Measurements from ENCODE around the gene HOXB7.

Gene HOXB7

DNA sequence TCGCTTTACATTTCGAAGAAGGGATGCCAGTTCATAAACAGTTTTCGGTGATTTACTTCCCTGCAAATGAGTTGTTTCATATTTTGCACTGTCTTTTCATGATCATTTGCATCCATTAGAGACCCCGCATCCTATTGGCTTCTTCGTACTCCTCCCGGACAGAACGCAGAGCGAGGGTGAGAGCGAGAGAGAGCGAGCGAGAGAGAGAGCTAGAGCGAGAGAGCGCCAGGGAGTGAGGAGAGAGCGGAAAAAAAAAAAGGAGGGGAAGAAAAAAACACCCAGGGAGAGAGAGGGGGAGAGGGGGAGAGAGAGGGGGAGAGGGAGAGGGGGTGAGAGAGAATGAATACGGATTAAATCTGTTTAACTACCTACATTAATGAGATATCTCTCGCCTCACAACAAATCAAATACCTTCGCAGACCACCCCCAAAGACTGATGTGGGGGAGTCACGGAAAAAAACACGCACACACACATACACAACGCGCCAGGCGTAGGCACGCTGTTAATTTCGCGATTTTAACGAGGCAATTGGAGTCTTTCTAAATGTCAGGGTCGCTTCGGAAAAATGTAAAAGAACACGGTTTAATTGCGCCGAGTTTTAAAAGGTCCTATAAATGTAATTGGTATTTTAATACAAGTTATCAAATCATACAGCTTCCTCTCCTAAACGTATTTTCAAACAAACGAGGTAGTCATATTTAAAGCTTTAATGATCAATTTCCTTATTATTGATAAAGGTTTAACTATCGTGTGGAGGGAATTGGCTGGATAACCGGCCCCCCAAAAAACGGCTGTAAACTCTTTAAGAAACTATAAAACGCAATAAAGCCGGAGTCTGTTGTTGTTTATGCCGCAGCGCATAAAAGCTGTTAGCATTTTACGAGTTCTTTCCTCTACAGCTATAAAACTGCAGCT, 4.5 kb upstream of the HOXB7 start, which contains the start of gene HOXB8:
Gene HOXB8 (minus strand): TSS at position 246 of the 916 bp plus-strand sequence. CDS start 588 bp downstream, outside the sequence.
- Histone ChIP-seq H3K4me1 (ENCODE audit: control insufficient read depth, insufficient read depth, low read length, poor library complexity, severe bottlenecking) (peaks cover 57% of the 10 kb centered on the region), H3K27ac (ENCODE audit: insufficient read depth, low read length, poor library complexity, severe bottlenecking) (no peak within 1 kb of the TSS), H3K36me3 (ENCODE audit: control insufficient read depth, insufficient read depth, low read length) (no peaks in the 10 kb centered on the region), H3K4me3 (ENCODE audit: insufficient read depth, low read depth, low read length, poor library complexity, severe bottlenecking) (peak within 1 kb of the TSS; percentile 6), H3K27me3 (replicated peaks; ENCODE audit: control insufficient read depth, insufficient read depth, low read length, poor library complexity, severe bottlenecking) (peaks cover 86% of the 10 kb centered on the region), H3K9me3 (ENCODE audit: control insufficient read depth, low read length) (no peaks in the 10 kb centered on the region)
- DNase-seq, result no peak

DNA sequence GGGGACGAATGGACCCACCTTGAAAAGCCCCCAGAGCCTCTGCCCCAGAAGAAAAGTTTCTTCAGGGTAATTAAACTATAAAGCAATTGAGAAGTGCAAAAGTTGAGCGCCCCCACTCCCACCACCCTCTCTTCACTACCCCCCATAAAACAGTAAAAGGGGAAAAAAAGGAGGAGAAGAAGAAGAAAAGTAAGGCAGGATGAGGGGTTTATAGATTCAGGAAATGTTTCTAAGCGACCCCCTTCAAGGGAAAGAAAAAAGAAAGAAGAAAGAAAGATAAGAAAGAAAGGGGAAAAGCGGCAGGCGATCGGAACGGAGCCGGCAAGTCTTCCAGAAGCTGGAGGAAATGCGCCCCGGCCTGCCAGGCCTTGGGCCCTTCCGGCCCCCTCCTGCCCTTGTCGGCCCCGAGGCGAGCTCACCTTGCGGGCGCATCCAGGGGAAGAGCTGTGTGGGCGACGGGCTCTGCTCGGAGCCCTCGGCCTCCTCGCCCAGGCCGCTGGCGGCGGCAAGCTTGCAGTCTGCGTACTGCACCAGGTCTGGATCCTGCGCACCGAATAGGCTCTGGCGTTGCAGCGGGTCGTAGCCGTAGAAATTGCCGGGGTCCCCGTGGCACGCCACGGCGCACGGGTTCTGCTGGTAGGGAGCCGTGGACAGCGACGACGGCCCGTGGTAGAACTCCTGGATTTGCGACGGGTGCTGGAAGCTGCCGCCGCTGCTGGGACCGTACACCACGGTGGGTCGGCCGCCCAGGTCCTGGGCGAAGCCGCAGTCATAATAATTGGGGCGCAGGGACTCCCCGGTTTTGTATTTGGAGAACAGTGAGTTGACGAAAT, 3.3 kb upstream of the HOXB7 start:
- H3K36me3 ChIP-seq (ENCODE audit: control insufficient read depth, insufficient read depth, low read length), result no peaks in the 10 kb centered on the region
- H3K4me1 ChIP-seq (ENCODE audit: control insufficient read depth, insufficient read depth, low read length, poor library complexity, severe bottlenecking), result peaks cover 63% of the 10 kb centered on the region
- no peak overlapping the region for H3K27ac ChIP-seq (ENCODE audit: insufficient read depth, low read length, poor library complexity, severe bottlenecking)
- H3K9me3 ChIP-seq (ENCODE audit: control insufficient read depth, low read length), result no peaks in the 10 kb centered on the region
- peak overlapping the region; percentile 6 for H3K4me3 ChIP-seq (ENCODE audit: insufficient read depth, low read depth, low read length, poor library complexity, severe bottlenecking)
- H3K27me3 ChIP-seq (replicated peaks; ENCODE audit: control insufficient read depth, insufficient read depth, low read length, poor library complexity, severe bottlenecking), result peaks cover 84% of the 10 kb centered on the region
- DNase-seq, result no peak

DNA sequence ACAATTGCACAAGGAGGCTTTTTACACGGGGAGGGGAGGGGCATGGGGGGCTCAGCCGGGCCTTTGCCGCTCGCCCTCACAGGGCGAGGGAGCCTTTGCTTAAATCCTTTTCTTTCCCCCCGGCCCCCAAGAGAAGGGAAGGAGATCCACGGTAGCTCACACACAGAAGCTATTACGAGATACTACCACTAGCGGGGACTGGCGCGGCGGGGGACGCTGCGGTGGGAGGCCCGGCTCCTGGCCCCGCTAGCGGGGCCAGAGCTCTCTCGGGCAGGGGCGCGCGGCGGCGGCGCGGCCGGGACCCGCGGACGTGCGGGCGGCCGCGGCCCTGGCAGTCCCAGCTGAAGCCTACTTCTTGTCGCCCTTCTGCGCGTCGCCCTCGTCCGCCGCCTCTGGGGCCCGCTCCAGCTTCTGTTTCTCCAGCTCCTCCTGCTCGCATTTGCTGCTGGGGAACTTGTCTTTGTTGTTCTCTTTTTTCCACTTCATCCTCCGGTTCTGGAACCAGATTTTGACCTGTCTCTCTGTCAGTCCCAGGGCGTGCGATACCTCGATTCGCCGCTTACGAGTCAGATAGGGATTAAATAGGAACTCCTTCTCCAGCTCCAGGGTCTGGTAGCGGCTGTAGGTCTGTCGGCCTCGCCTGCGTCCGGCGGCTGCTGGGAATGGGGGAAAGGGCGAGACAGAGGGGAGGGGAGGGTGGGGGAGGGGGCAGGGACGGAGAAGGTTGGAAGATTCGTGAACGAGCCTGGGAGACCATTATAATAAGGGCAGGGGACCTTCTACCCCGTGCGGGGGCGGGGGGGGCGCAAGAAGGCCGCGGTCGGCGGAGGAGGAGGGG, 2.3 kb upstream of the HOXB7 start:
- H3K9me3 ChIP-seq (ENCODE audit: control insufficient read depth, low read length), result no peaks in the 10 kb centered on the region
- H3K27me3 ChIP-seq (replicated peaks; ENCODE audit: control insufficient read depth, insufficient read depth, low read length, poor library complexity, severe bottlenecking), result peaks cover 76% of the 10 kb centered on the region
- peak; percentile 31 to 44 (median 37) for DNase-seq
- no peaks in the 10 kb centered on the region for H3K36me3 ChIP-seq (ENCODE audit: control insufficient read depth, insufficient read depth, low read length)
- peaks cover 56% of the 10 kb centered on the region for H3K4me1 ChIP-seq (ENCODE audit: control insufficient read depth, insufficient read depth, low read length, poor library complexity, severe bottlenecking)
- peak overlapping the region; percentile 44 for H3K4me3 ChIP-seq (ENCODE audit: insufficient read depth, low read depth, low read length, poor library complexity, severe bottlenecking)
- no peak overlapping the region for H3K27ac ChIP-seq (ENCODE audit: insufficient read depth, low read length, poor library complexity, severe bottlenecking)

GRCh38 chr17:48612456-48612853, 1.6 kb upstream of the HOXB7 start:
- Histone ChIP-seq H3K4me3 (ENCODE audit: insufficient read depth, low read depth, low read length, poor library complexity, severe bottlenecking) (peak overlapping the region; percentile 44), H3K27ac (ENCODE audit: insufficient read depth, low read length, poor library complexity, severe bottlenecking) (no peak overlapping the region), H3K9me3 (ENCODE audit: control insufficient read depth, low read length) (no peaks in the 10 kb centered on the region), H3K27me3 (replicated peaks; ENCODE audit: control insufficient read depth, insufficient read depth, low read length, poor library complexity, severe bottlenecking) (peaks cover 70% of the 10 kb centered on the region), H3K4me1 (ENCODE audit: control insufficient read depth, insufficient read depth, low read length, poor library complexity, severe bottlenecking) (peaks cover 50% of the 10 kb centered on the region), H3K36me3 (ENCODE audit: control insufficient read depth, insufficient read depth, low read length) (no peaks in the 10 kb centered on the region)
- no peak for DNase-seq

DNA sequence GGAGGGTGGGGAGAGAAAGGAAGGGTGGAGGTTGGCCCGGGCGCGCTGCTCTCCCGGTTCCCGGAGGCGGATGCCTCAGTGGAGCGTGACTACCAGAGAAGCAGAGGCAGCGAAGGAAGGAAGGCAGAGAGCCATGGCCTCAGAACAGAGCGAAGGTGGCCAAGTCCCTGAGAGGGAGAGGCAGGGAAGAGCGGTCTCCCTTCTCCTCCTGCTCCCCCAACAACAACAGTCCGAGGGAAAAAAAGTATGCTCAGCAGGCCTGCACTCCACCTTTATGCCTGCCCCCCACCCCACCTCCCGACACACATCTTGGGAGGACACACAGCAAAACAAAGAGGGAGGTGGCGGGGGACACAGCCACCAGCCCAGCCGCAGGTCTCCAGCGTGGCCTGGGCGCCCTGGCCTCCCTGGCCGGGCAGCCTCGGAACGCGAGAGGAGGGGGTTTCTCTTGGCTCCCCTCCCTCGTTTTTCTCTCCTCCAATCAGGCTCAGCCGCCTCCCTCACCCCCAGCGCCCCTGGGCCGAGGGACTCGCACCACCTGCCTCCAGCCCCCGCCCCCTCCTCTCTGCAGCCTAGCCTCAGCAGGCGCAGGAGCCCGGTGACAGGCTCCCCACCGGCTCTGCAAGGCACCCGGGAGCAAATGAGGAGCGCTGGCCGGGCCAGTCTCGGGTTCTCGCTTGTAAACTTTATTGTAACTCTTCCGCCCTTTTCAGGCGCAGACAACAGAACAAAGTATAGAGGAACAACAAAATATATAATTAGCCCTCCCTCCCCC, 1.1 kb upstream of the HOXB7 start:
- Histone ChIP-seq H3K27ac (ENCODE audit: insufficient read depth, low read length, poor library complexity, severe bottlenecking) (no peak overlapping the region), H3K9me3 (ENCODE audit: control insufficient read depth, low read length) (no peaks in the 10 kb centered on the region), H3K27me3 (replicated peaks; ENCODE audit: control insufficient read depth, insufficient read depth, low read length, poor library complexity, severe bottlenecking) (peaks cover 70% of the 10 kb centered on the region), H3K4me3 (ENCODE audit: insufficient read depth, low read depth, low read length, poor library complexity, severe bottlenecking) (peak overlapping the region; percentile 60), H3K4me1 (ENCODE audit: control insufficient read depth, insufficient read depth, low read length, poor library complexity, severe bottlenecking) (peaks cover 49% of the 10 kb centered on the region), H3K36me3 (ENCODE audit: control insufficient read depth, insufficient read depth, low read length) (no peaks in the 10 kb centered on the region)
- no peak for DNase-seq

DNA sequence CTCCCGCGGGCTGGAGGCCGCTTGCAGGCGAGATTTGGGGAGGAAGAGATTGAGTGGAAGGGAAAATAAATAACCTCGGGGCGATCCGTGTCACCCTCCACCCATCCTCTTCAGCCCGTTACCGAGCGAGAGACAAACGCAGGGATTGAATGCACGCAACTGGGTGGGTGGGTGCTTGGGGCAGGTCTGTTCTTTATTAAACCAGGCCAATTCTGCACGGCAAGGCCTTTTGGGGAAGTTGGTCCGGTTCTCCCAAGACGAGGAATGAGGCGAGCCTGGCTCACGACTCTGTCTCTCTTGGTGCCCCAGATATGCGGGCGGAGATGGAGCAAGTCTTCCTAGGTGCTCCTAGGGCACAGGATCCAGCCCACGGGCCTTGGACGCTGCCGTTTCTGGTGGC, 396 bp upstream of the HOXB7 start:
- DNase-seq, result no peak
- Histone ChIP-seq H3K4me3 (ENCODE audit: insufficient read depth, low read depth, low read length, poor library complexity, severe bottlenecking) (peak overlapping the region; percentile 60), H3K4me1 (ENCODE audit: control insufficient read depth, insufficient read depth, low read length, poor library complexity, severe bottlenecking) (peaks cover 49% of the 10 kb centered on the region), H3K27ac (ENCODE audit: insufficient read depth, low read length, poor library complexity, severe bottlenecking) (no peak overlapping the region), H3K27me3 (replicated peaks; ENCODE audit: control insufficient read depth, insufficient read depth, low read length, poor library complexity, severe bottlenecking) (peaks cover 66% of the 10 kb centered on the region), H3K9me3 (ENCODE audit: control insufficient read depth, low read length) (no peaks in the 10 kb centered on the region), H3K36me3 (ENCODE audit: control insufficient read depth, insufficient read depth, low read length) (no peaks in the 10 kb centered on the region)

- H3K4me3 ChIP-seq (ENCODE audit: insufficient read depth, low read depth, low read length, poor library complexity, severe bottlenecking), result peak overlapping the region; percentile 60
Observed at GRCh38 chr17:48609759-48610281, 997 bp downstream of the HOXB7 start.

GRCh38 chr17:48609033-48609432, 1.8 kb downstream of the HOXB7 start:
- H3K27ac ChIP-seq (ENCODE audit: insufficient read depth, low read length, poor library complexity, severe bottlenecking), result no peak overlapping the region
- DNase-seq, result no peak
- peaks cover 57% of the 10 kb centered on the region for H3K27me3 ChIP-seq (replicated peaks; ENCODE audit: control insufficient read depth, insufficient read depth, low read length, poor library complexity, severe bottlenecking)
- H3K9me3 ChIP-seq (ENCODE audit: control insufficient read depth, low read length), result no peaks in the 10 kb centered on the region
- no peak overlapping the region for H3K4me3 ChIP-seq (ENCODE audit: insufficient read depth, low read depth, low read length, poor library complexity, severe bottlenecking)
- H3K4me1 ChIP-seq (ENCODE audit: control insufficient read depth, insufficient read depth, low read length, poor library complexity, severe bottlenecking), result peaks cover 45% of the 10 kb centered on the region
- H3K36me3 ChIP-seq (ENCODE audit: control insufficient read depth, insufficient read depth, low read length), result no peaks in the 10 kb centered on the region

More at GRCh38 chr17:48609759-48610281, 997 bp downstream of the HOXB7 start:
- no peaks in the 10 kb centered on the region for H3K36me3 ChIP-seq (ENCODE audit: control insufficient read depth, insufficient read depth, low read length)
- H3K4me1 ChIP-seq (ENCODE audit: control insufficient read depth, insufficient read depth, low read length, poor library complexity, severe bottlenecking), result peaks cover 48% of the 10 kb centered on the region
- no peaks in the 10 kb centered on the region for H3K9me3 ChIP-seq (ENCODE audit: control insufficient read depth, low read length)
- no peak for DNase-seq
- no peak overlapping the region for H3K27ac ChIP-seq (ENCODE audit: insufficient read depth, low read length, poor library complexity, severe bottlenecking)
- H3K27me3 ChIP-seq (replicated peaks; ENCODE audit: control insufficient read depth, insufficient read depth, low read length, poor library complexity, severe bottlenecking), result peaks cover 61% of the 10 kb centered on the region

GRCh38 chr17:48608494-48608834, 2.4 kb downstream of the HOXB7 start:
- H3K27me3 ChIP-seq (replicated peaks; ENCODE audit: control insufficient read depth, insufficient read depth, low read length, poor library complexity, severe bottlenecking), result peaks cover 57% of the 10 kb centered on the region
- no peaks in the 10 kb centered on the region for H3K9me3 ChIP-seq (ENCODE audit: control insufficient read depth, low read length)
- H3K27ac ChIP-seq (ENCODE audit: insufficient read depth, low read length, poor library complexity, severe bottlenecking), result no peak overlapping the region
- H3K36me3 ChIP-seq (ENCODE audit: control insufficient read depth, insufficient read depth, low read length), result no peaks in the 10 kb centered on the region
- no peak overlapping the region for H3K4me3 ChIP-seq (ENCODE audit: insufficient read depth, low read depth, low read length, poor library complexity, severe bottlenecking)
- H3K4me1 ChIP-seq (ENCODE audit: control insufficient read depth, insufficient read depth, low read length, poor library complexity, severe bottlenecking), result peaks cover 44% of the 10 kb centered on the region
- no peak for DNase-seq
